Common myeloid progenitor, CD34-positive (primary cell): ENCODE results near the gene ABHD15.

ENCODE experiments used
- CTCF ChIA-PET: fragments of 350-600 bp; sonication (Branson Sonifier 250); formaldehyde crosslinking; loops from one replicate; lab custom pipeline; 2021; ENCODE audit warnings: antibody characterized with exemption; lab: Charles Lee
- POLR2A ChIA-PET: fragments of 350-600 bp; sonication (Branson Sonifier 250); formaldehyde crosslinking; loops from one replicate; lab custom pipeline; 2021; ENCODE audit warnings: antibody characterized with exemption; lab: Charles Lee
- DNase-seq, 3 donors: peaks; one replicate each; pipeline versions ENCODE4 v3.0.0 to v3.0.0-alpha.2; 2013
- H3K27ac ChIP-seq, 2 experiments: 1 replicate in 1 of 2; 2 replicates in 1 of 2; pipeline ENCODE4 v1.7.0; 2013; ENCODE audit warnings: inconsistent platforms in 2 of 2, low read length in 2 of 2, mild to moderate bottlenecking in 2 of 2, low read depth in 1 of 2, moderate library complexity in 1 of 2; ENCODE audit not compliant: severe bottlenecking in 2 of 2, insufficient read depth in 1 of 2, poor library complexity in 1 of 2
- H3K27me3 ChIP-seq, 5 experiments: replicated peaks in 2 of 5; 1 replicate in 3 of 5; 2 replicates in 2 of 5; pipeline versions ENCODE4 v1.6.1 to v1.7.0; 2013; ENCODE audit warnings: low read length in 4 of 5, mild to moderate bottlenecking in 2 of 5, moderate library complexity in 2 of 5, inconsistent platforms in 1 of 5; ENCODE audit not compliant: insufficient read depth in 5 of 5, control insufficient read depth in 4 of 5
- H3K36me3 ChIP-seq, 4 experiments: 1 replicate in 2 of 4; 2 replicates in 2 of 4; pipeline versions ENCODE4 v1.6.1 to v1.7.0; 2013; ENCODE audit warnings: low read length in 3 of 4, control low read depth in 1 of 4, mild to moderate bottlenecking in 1 of 4; ENCODE audit not compliant: control insufficient read depth in 4 of 4, insufficient read depth in 4 of 4
- H3K4me1 ChIP-seq, 4 experiments: 1 replicate in 3 of 4; 2 replicates in 1 of 4; pipeline versions ENCODE4 v1.6.1 to v1.7.1; 2013; ENCODE audit warnings: low read length in 3 of 4, mild to moderate bottlenecking in 3 of 4, control low read depth in 1 of 4, inconsistent platforms in 1 of 4, moderate library complexity in 1 of 4; ENCODE audit not compliant: control insufficient read depth in 4 of 4, insufficient read depth in 4 of 4; ENCODE audit errors: control extremely low read depth in 1 of 4
- H3K4me3 ChIP-seq, 7 experiments: 1 replicate in 4 of 7; 2 replicates in 3 of 7; pipeline versions ENCODE4 v1.5.1 to v1.7.0; 2013; ENCODE audit warnings: mild to moderate bottlenecking in 7 of 7, low read length in 6 of 7, moderate library complexity in 6 of 7, inconsistent platforms in 2 of 7, low read depth in 2 of 7, control low read depth in 1 of 7; ENCODE audit not compliant: insufficient read depth in 4 of 7, control insufficient read depth in 1 of 7; ENCODE audit errors: extremely low read depth in 1 of 7
- H3K9me3 ChIP-seq, 5 experiments: 1 replicate in 4 of 5; 2 replicates in 1 of 5; pipeline versions ENCODE4 v1.6.1 to v1.7.1; 2013; ENCODE audit warnings: low read length in 4 of 5, mild to moderate bottlenecking in 2 of 5, inconsistent platforms in 1 of 5, low read depth in 1 of 5, moderate library complexity in 1 of 5; ENCODE audit not compliant: control insufficient read depth in 4 of 5, insufficient read depth in 2 of 5; ENCODE audit errors: control extremely low read depth in 1 of 5
- WGBS: methylation state at CpG from one replicate; pipeline ENCODE4 v1.1.5; 2013; ENCODE audit not compliant: insufficient coverage; 5-methylcytosine and 5-hydroxymethylcytosine counted together

Gene ABHD15

GRCh38 chr17:29587591-29587990, 20.8 kb upstream of the ABHD15 start:
- ChIA-PET POLR2A (no interaction called here), CTCF (interaction anchor here (0.6 to 1.8 kb wide), 9 partner anchors 8 to 51 kb away, joined by 3 to 8 read pairs (median 6); no protein-coding TSS in a partner anchor)
- Histone ChIP-seq H3K4me1 (peaks cover 4 to 78% (median 77%) of the 10 kb centered on the region in 4 experiments), H3K36me3 (peaks cover 0 to 13% (median 5%) of the 10 kb centered on the region in 4 experiments), H3K4me3 (peak overlapping the region in 3 of 7 experiments; percentile 78 to 90 (median 83)), H3K9me3 (no peaks in the 10 kb centered on the region), H3K27me3 (no peaks in the 10 kb centered on the region), H3K27ac (no peak overlapping the region)
- no peak for DNase-seq
- WGBS, result 94% methylated on average over 3 of the region's 6 CpGs

GRCh38 chr17:29586676-29587469, 20.0 kb upstream of the ABHD15 start:
- ChIA-PET POLR2A (no interaction called here), CTCF (interaction anchor here (1.0 to 15.9 kb wide), 5 partner anchors 10 to 34 kb away, joined by 3 to 179 read pairs (median 6); no protein-coding TSS in a partner anchor)
- Histone ChIP-seq H3K36me3 (peaks cover 3 to 20% (median 11%) of the 10 kb centered on the region in 4 experiments), H3K9me3 (no peaks in the 10 kb centered on the region), H3K27ac (no peak overlapping the region), H3K4me1 (peaks cover 2 to 71% (median 70%) of the 10 kb centered on the region in 4 experiments), H3K27me3 (no peaks in the 10 kb centered on the region), H3K4me3 (no peak overlapping the region)
- DNase-seq, result no peak
- WGBS, result 77% methylated on average over 8 of the region's 9 CpGs

- POLR2A ChIA-PET, result interaction anchor here (0.6 kb wide), 1 partner anchor 526 kb away, joined by 3 read pairs; no protein-coding TSS in a partner anchor
- Histone ChIP-seq H3K4me1 (peaks cover 2 to 60% (median 53%) of the 10 kb centered on the region in 4 experiments), H3K36me3 (peaks cover 3 to 31% (median 17%) of the 10 kb centered on the region in 4 experiments), H3K27ac (no peak overlapping the region), H3K27me3 (no peaks in the 10 kb centered on the region), H3K9me3 (no peaks in the 10 kb centered on the region), H3K4me3 (peak overlapping the region in 4 of 7 experiments; percentile 1 to 54 (median 18))
- CTCF ChIA-PET, result interaction anchor here (1.0 to 15.9 kb wide), 7 partner anchors 9 to 36 kb away, joined by 3 to 179 read pairs (median 7); partner anchors contain the start of genes ABHD15, ANKRD13B and TP53I13
- peak in 2 of 3 donors; percentile 38 to 40 for DNase-seq
- WGBS, result 31% methylated on average over 6 of the region's 8 CpGs
Observed at GRCh38 chr17:29585080-29585751, 18.4 kb upstream of the ABHD15 start.

- ChIA-PET CTCF (interaction anchor here (0.6 to 15.9 kb wide), 7 partner anchors 9 to 714 kb away, joined by 3 to 179 read pairs (median 7); partner anchors contain the start of genes ABHD15, ANKRD13B and TP53I13), POLR2A (no interaction called here)
- H3K27ac ChIP-seq, result no peak overlapping the region
- peak overlapping the region in 3 of 7 experiments; percentile 4 to 54 (median 31) for H3K4me3 ChIP-seq
- H3K4me1 ChIP-seq, result peaks cover 0 to 54% (median 47%) of the 10 kb centered on the region in 4 experiments
- H3K9me3 ChIP-seq, result no peaks in the 10 kb centered on the region
- H3K36me3 ChIP-seq, result peaks cover 3 to 38% (median 18%) of the 10 kb centered on the region in 4 experiments
- WGBS, result 84% methylated on average over 8 of the region's 12 CpGs
- DNase-seq, result no peak
- no peaks in the 10 kb centered on the region for H3K27me3 ChIP-seq
Observed at GRCh38 chr17:29584452-29585079, 17.7 kb upstream of the ABHD15 start.

- 90% methylated on average over 16 of the region's 16 CpGs for WGBS
- DNase-seq, result no peak
- Histone ChIP-seq H3K4me1 (peaks cover 0 to 51% (median 44%) of the 10 kb centered on the region in 4 experiments), H3K36me3 (peaks cover 3 to 46% (median 22%) of the 10 kb centered on the region in 4 experiments), H3K27ac (no peak overlapping the region), H3K27me3 (no peaks in the 10 kb centered on the region), H3K4me3 (no peak overlapping the region), H3K9me3 (no peaks in the 10 kb centered on the region)
- ChIA-PET CTCF (interaction anchor here (1.0 to 15.9 kb wide), 6 partner anchors 9 to 71 kb away, joined by 3 to 179 read pairs (median 5); partner anchors contain the start of genes ABHD15, ANKRD13B and TP53I13), POLR2A (no interaction called here)
Observed at GRCh38 chr17:29583324-29584248, 16.7 kb upstream of the ABHD15 start.

DNA sequence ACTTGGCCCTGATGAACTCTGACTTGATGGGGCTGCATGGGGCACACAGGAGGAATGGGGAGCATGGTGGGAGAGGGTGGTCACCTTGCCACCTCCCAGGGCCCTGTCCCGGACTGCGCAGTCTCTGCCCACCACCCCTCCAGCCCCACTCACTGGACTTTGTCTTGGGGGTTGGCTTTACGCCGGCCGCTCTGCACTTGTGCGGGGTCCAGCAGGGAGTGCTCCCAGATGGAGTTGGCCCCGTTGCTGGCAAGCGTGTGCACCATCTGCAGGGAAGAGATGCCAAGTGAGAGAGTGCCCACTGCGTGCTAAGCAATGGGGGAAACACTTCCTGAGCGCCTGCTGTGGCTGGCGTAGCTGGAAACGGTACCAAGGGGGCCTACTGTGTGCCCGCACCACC, 15.9 kb upstream of the ABHD15 start:
- H3K36me3 ChIP-seq, result peaks cover 3 to 54% (median 30%) of the 10 kb centered on the region in 4 experiments
- peaks cover 0 to 43% (median 36%) of the 10 kb centered on the region in 4 experiments for H3K4me1 ChIP-seq
- ChIA-PET CTCF (interaction anchor here (1.6 to 15.9 kb wide), 4 partner anchors 10 to 72 kb away, joined by 3 to 179 read pairs (median 72); partner anchors contain the start of genes ABHD15, ANKRD13B and TP53I13), POLR2A (no interaction called here)
- no peaks in the 10 kb centered on the region for H3K27me3 ChIP-seq
- 95% methylated on average over 10 of the region's 13 CpGs for WGBS
- no peaks in the 10 kb centered on the region for H3K9me3 ChIP-seq
- no peak overlapping the region for H3K27ac ChIP-seq
- no peak for DNase-seq
- H3K4me3 ChIP-seq, result no peak overlapping the region
